Mammary epithelial cell (primary cell): ENCODE measurements around the gene MSI2.

Experiments used
- EZH2 ChIP-seq: IDR thresholded peaks from 2 replicates; pipeline ENCODE4 v1.6.1; 2012; ENCODE audit warnings: low read length, inconsistent platforms, borderline replicate concordance
- TF ChIP-seq, protein P1 (sequence below), 2 donors: IDR thresholded peaks in 1 of 2; conservative IDR thresholded peaks in 1 of 2; 2 replicates each; pipeline ENCODE4 v1.5.1; 2011 to 2012; ENCODE audit warnings: inconsistent platforms in 2 of 2, low read length in 2 of 2, mild to moderate bottlenecking in 2 of 2, control low read depth in 1 of 2, low read depth in 1 of 2; ENCODE audit not compliant: insufficient read depth in 1 of 2; ENCODE audit errors: extremely low read depth in 1 of 2

DNA sequence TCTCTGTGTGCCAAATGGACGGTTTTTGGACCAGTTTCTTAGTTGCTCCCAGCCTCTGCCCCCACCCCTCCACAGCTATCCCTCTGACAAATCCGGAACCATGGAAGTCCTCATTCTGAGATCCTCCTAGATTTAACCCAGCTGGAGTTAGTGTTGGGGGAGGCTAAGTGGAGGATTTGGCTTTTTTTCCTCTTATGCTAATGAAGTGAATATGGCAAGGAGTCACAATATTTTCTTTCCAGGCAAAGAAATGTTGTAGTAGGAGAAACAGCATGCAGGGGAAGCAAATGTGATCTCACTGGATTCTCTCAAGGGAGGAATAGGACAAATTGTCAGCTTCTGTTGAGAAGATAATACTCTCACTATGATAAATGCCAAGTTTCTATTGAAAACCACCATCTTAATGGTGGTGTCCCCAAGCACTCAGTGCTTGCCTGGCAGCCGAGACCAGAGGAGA lies 159.5 kb downstream of the MSI2 start:
- TF ChIP-seq, protein P1, sequence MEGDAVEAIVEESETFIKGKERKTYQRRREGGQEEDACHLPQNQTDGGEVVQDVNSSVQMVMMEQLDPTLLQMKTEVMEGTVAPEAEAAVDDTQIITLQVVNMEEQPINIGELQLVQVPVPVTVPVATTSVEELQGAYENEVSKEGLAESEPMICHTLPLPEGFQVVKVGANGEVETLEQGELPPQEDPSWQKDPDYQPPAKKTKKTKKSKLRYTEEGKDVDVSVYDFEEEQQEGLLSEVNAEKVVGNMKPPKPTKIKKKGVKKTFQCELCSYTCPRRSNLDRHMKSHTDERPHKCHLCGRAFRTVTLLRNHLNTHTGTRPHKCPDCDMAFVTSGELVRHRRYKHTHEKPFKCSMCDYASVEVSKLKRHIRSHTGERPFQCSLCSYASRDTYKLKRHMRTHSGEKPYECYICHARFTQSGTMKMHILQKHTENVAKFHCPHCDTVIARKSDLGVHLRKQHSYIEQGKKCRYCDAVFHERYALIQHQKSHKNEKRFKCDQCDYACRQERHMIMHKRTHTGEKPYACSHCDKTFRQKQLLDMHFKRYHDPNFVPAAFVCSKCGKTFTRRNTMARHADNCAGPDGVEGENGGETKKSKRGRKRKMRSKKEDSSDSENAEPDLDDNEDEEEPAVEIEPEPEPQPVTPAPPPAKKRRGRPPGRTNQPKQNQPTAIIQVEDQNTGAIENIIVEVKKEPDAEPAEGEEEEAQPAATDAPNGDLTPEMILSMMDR (conservative IDR thresholded peaks at IDR 0.05 in 1 of 2, IDR thresholded peaks at IDR 0.05 in 1 of 2; ENCODE audit: extremely low read depth in 1 of 2, insufficient read depth in 1 of 2, low read depth in 1 of 2, low read length in 2 of 2) = no peak
- no peak for TF ChIP-seq EZH2
